Heart right ventricle (tissue), 16 donors: ENCODE measurements around the gene SVIL. TPM values are rescaled to one million over a fixed set of nuclear protein-coding genes. Genes with fewer than 3 reads are reported as not detected.

Experiments used
- ATAC-seq, 8 donors: fragments of 200-7000 bp; cut with Tn5 transposase; one replicate each; pipeline ENCODE4 v1.9.1; 2020; ENCODE audit warnings: mild to moderate bottlenecking in 8 of 8, moderate library complexity in 8 of 8, moderate number of reproducible peaks in 1 of 8
- DNase-seq, 2 donors: peaks; one replicate each; pipeline ENCODE4 v3.0.0-alpha.2; 2020
- H3K27ac ChIP-seq, 10 donors: fragments of 200-600 bp; sonication (generic) in 2 of 10; one replicate each; pipeline versions ENCODE4 v1.5.0 to v1.8.0; 2020 to 2022; ENCODE audit warnings: mild to moderate bottlenecking in 3 of 10
- H3K27me3 ChIP-seq, 7 donors: fragments of 200-600 bp; one replicate each; pipeline ENCODE4 v1.8.0; 2021 to 2022; ENCODE audit warnings: mild to moderate bottlenecking in 2 of 7
- H3K36me3 ChIP-seq, 9 donors: fragments of 200-600 bp; sonication (generic) in 1 of 9; one replicate each; pipeline versions ENCODE4 v1.5.0 to v1.8.0; 2020 to 2022; ENCODE audit warnings: mild to moderate bottlenecking in 2 of 9
- H3K4me1 ChIP-seq, 9 donors: fragments of 200-600 bp; sonication (generic) in 1 of 9; one replicate each; pipeline versions ENCODE4 v1.5.0 to v1.8.0; 2020 to 2022; ENCODE audit warnings: mild to moderate bottlenecking in 4 of 9
- H3K4me3 ChIP-seq, 10 donors: fragments of 200-600 bp; sonication (generic) in 2 of 10; one replicate each; pipeline versions ENCODE4 v1.5.0 to v1.8.0; 2020 to 2022; ENCODE audit warnings: mild to moderate bottlenecking in 7 of 10, moderate library complexity in 2 of 10
- H3K9me3 ChIP-seq, 11 donors: fragments of 200-600 bp in 10 of 11; sonication (generic) in 2 of 11; one replicate each; pipeline versions ENCODE4 v1.5.0 to v1.8.0; 2013 to 2022; ENCODE audit warnings: mild to moderate bottlenecking in 2 of 11, control low read depth in 1 of 11, moderate library complexity in 1 of 11
- WGBS, 2 donors: extraction: QIAGEN DNeasy Blood & Tissue Kit; methylation state at CpG; one replicate each; pipeline ENCODE4 v1.1.7; 2013; ENCODE audit warnings: inconsistent platforms in 1 of 2; 5-methylcytosine and 5-hydroxymethylcytosine counted together
- intact Hi-C, 10 donors: fragments of 100-400 bp; cut with DNase I; formaldehyde crosslinking; loops; one replicate each; pipeline versions ENCODE4 v1.11.1 to v1.14.2; 2022
- polyA plus RNA-seq, 2 donors: library from polyadenylated mRNA; stranded (reverse); fragments of 200-250 nt; gene quantifications; one replicate each; pipeline ENCODE4 v1.2.3, GENCODE V29; 2013
- total RNA-seq, 10 donors: library from RNA; stranded (reverse); fragmentation: NEBNext Ultra II Directional in 3 of 10; extraction: Animal tissue kit (Norgen Biotek cat#: 25700) in 3 of 10; gene quantifications; one replicate each; pipeline versions ENCODE4 v1.2.1 to v1.2.4, GENCODE V29; 2021 to 2023
- TF ChIP-seq, protein P1 (sequence below), 9 donors: fragments of 200-600 bp; sonication (generic) in 2 of 9; IDR thresholded peaks; one replicate each; pipeline versions ENCODE4 v1.5.0 to v1.8.0; 2021 to 2022; ENCODE audit warnings: antibody characterized with exemption in 9 of 9, mild to moderate bottlenecking in 5 of 9, moderate library complexity in 1 of 9
- donor health status: Arrhythmogenic right ventricular cardiomyopathy.
- donor health status: ischemic (EF 13 %, LVEDD 7.1; RV severe dilation, severe dysfunction).
- donor health status: healthy with polysubstance abuse.
- donor health status: DM: no; HTN: yes; CAD: no.
- donor health status: DM: no; HTN: no; CAD: no.
- donor health status: ischemic (EF 25% LVEDD 6.9; RV normal size, moderate dysfunction).
- donor health status: ischemic (EF 25% LVEDD 5.7; RV mildly dilated, moderate dysfunction).
- donor health status: healthy.
- donor health status: DM: yes; HTN: yes; CAD: no.
- donor health status: Ischemic cardiomyopathy.
- donor health status: ischemic (EF 35%, LVEDD 5.7; RV mildly dilated, moderate dysfunction).
- donor health status: nonischemic (EF 11% LVEDD 7.7; RV severe dilation, severe dysfunction).
- donor health status: DM: yes; HTN: yes; CAD: no.
- donor health status: PGD.
- donor health status: ischemic (EF 29% LVEDD 5.4; RV normal size, mild dysfunction).
- donor health status: nonischemic (EF 23%, LVEDD 6.1; RV moderate dilation, normal function).

SVIL gene
- total and polyA plus RNA-seq, 12 donors: 38.6 to 655 (median 450) TPM

- DNase-seq (no peak), ATAC-seq (no peak)
- no peak overlapping the region for H3K27ac ChIP-seq
- peaks cover 0 to 36% (median 6%) of the 10 kb centered on the region in 9 donors for H3K36me3 ChIP-seq
- TF ChIP-seq, protein P1, sequence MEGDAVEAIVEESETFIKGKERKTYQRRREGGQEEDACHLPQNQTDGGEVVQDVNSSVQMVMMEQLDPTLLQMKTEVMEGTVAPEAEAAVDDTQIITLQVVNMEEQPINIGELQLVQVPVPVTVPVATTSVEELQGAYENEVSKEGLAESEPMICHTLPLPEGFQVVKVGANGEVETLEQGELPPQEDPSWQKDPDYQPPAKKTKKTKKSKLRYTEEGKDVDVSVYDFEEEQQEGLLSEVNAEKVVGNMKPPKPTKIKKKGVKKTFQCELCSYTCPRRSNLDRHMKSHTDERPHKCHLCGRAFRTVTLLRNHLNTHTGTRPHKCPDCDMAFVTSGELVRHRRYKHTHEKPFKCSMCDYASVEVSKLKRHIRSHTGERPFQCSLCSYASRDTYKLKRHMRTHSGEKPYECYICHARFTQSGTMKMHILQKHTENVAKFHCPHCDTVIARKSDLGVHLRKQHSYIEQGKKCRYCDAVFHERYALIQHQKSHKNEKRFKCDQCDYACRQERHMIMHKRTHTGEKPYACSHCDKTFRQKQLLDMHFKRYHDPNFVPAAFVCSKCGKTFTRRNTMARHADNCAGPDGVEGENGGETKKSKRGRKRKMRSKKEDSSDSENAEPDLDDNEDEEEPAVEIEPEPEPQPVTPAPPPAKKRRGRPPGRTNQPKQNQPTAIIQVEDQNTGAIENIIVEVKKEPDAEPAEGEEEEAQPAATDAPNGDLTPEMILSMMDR (IDR thresholded peaks at IDR 0.05): no peak
- no peak overlapping the region for H3K4me3 ChIP-seq
- no peaks in the 10 kb centered on the region for H3K9me3 ChIP-seq
- H3K4me1 ChIP-seq: peaks cover 0 to 21% (median 0%) of the 10 kb centered on the region in 9 donors
- WGBS, 2 donors: 94 to 95% methylated on average over 8 of the region's 8 CpGs
- no peaks in the 10 kb centered on the region for H3K27me3 ChIP-seq
- intact Hi-C loops: no loop called here
Observed at GRCh38 chr10:29428486-29428885, 206.3 kb downstream of the SVIL start.

- Histone ChIP-seq H3K4me1 (peaks cover 0 to 21% (median 0%) of the 10 kb centered on the region in 9 donors), H3K4me3 (no peak overlapping the region), H3K9me3 (no peaks in the 10 kb centered on the region), H3K27ac (no peak overlapping the region), H3K36me3 (peaks cover 0 to 39% (median 6%) of the 10 kb centered on the region in 9 donors), H3K27me3 (no peaks in the 10 kb centered on the region)
- no peak for DNase-seq
- 83 to 86% methylated on average over 2 of the region's 2 CpGs for WGBS, 2 donors
- intact Hi-C loops: no loop called here
- TF ChIP-seq, protein P1 (IDR thresholded peaks at IDR 0.05): no peak
- ATAC-seq: peak in 1 of 8 donors; percentile 19
Observed at GRCh38 chr10:29427667-29428066, 207.1 kb downstream of the SVIL start.

- Histone ChIP-seq H3K27ac (no peak overlapping the region), H3K36me3 (peaks cover 0 to 51% (median 17%) of the 10 kb centered on the region in 9 donors), H3K27me3 (no peaks in the 10 kb centered on the region), H3K9me3 (no peaks in the 10 kb centered on the region), H3K4me1 (peaks cover 0 to 21% (median 3%) of the 10 kb centered on the region in 9 donors), H3K4me3 (no peak overlapping the region)
- WGBS, 2 donors: 0 to 3% methylated on average over 1 of the region's 1 CpG
- TF ChIP-seq, protein P1 (IDR thresholded peaks at IDR 0.05): no peak
- intact Hi-C loops: no loop called here
- DNase-seq (no peak), ATAC-seq (no peak)
Observed at GRCh38 chr10:29426420-29426819, 208.4 kb downstream of the SVIL start.

DNA sequence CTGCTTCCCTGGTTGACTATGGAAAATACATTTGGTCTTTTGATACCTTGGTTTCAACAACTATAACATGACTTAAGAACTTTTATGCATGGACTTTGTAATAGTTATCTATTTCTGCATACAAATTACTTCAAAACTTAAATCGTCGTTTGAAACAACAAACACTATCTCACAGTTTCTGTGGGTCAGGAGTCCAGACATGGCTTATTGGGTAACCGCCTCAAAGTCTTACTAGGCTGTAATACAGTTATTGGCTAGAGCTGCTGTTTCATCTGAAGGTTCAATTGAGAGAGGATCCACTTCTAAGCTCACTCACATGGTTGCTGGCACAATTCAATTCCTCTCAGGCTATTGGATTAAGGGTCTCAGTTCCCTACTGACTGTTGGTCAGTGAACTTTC is 210.8 kb downstream of the SVIL start:
- 97 to 98% methylated on average over 3 of the region's 3 CpGs for WGBS, 2 donors
- Histone ChIP-seq H3K4me1 (peaks cover 0 to 37% (median 11%) of the 10 kb centered on the region in 9 donors), H3K27ac (no peak overlapping the region), H3K4me3 (no peak overlapping the region), H3K27me3 (no peaks in the 10 kb centered on the region), H3K9me3 (no peaks in the 10 kb centered on the region), H3K36me3 (peaks cover 0 to 74% (median 23%) of the 10 kb centered on the region in 9 donors)
- ATAC-seq (no peak), DNase-seq (no peak)
- intact Hi-C loops: no loop called here
- TF ChIP-seq, protein P1 (IDR thresholded peaks at IDR 0.05): no peak
